B cell (primary cell): Measurements from ENCODE around the gene KRT4. TPM values are rescaled to one million over a fixed set of nuclear protein-coding genes. Genes with fewer than 3 reads are reported as not detected.

ENCODE experiments used
- ATAC-seq: fragments of 200-7000 bp; cut with Tn5 transposase; one replicate; pipeline ENCODE4 v1.10.0; 2021; ENCODE audit warnings: low read depth, mild to moderate bottlenecking, moderate number of reproducible peaks, moderate library complexity
- CTCF ChIA-PET: fragments of 350-600 bp; sonication (Branson Sonifier 250); formaldehyde crosslinking; loops from one replicate; lab custom pipeline; 2021; ENCODE audit warnings: antibody characterized with exemption, inconsistent platforms; lab: Charles Lee
- POLR2A ChIA-PET: fragments of 350-600 bp; sonication (Branson Sonifier 250); formaldehyde crosslinking; loops from one replicate; lab custom pipeline; 2021; ENCODE audit warnings: antibody characterized with exemption; lab: Charles Lee
- DNase-seq: peaks from one replicate; pipeline ENCODE4 v3.0.0; 2013
- H2AFZ ChIP-seq: 2 replicates; pipeline ENCODE4 v1.6.1; 2012; ENCODE audit warnings: mild to moderate bottlenecking, low read depth, low read length; ENCODE audit not compliant: insufficient read depth, poor library complexity, severe bottlenecking
- H3K27ac ChIP-seq, 2 donors: 1 replicate in 1 of 2; 2 replicates in 1 of 2; pipeline ENCODE4 v1.5.1; 2012 to 2013; ENCODE audit warnings: low read length in 2 of 2, mild to moderate bottlenecking in 2 of 2, moderate library complexity in 1 of 2
- H3K27me3 ChIP-seq, 4 experiments: fragments of 200-600 bp in 1 of 4; sonication (generic) in 1 of 4; replicated peaks in 1 of 4; 1 replicate in 2 of 4; 2 replicates in 2 of 4; pipeline versions ENCODE4 v1.6.1 to v1.7.0; 2013 to 2016; ENCODE audit warnings: low read length in 3 of 4, mild to moderate bottlenecking in 2 of 4, mixed read lengths in 1 of 4, moderate library complexity in 1 of 4; ENCODE audit not compliant: insufficient read depth in 4 of 4, control insufficient read depth in 3 of 4; ENCODE audit errors: control extremely low read depth in 1 of 4
- H3K36me3 ChIP-seq, 2 experiments: replicated peaks in 1 of 2; 1 replicate in 1 of 2; 2 replicates in 1 of 2; pipeline versions ENCODE4 v1.6.1 to v1.7.1; 2013; ENCODE audit warnings: low read length in 1 of 2; ENCODE audit not compliant: insufficient read depth in 2 of 2, control insufficient read depth in 1 of 2; ENCODE audit errors: control extremely low read depth in 1 of 2, extremely low read depth in 1 of 2
- H3K4me1 ChIP-seq, 2 donors: fragments of 200-600 bp in 1 of 2; sonication (generic) in 1 of 2; 1 replicate in 1 of 2; 2 replicates in 1 of 2; pipeline versions ENCODE4 v1.5.1 to v1.6.1; 2013 to 2017; ENCODE audit warnings: low read length in 2 of 2; ENCODE audit not compliant: control insufficient read depth in 2 of 2, insufficient read depth in 2 of 2
- H3K4me2 ChIP-seq: replicated peaks from 2 replicates; pipeline ENCODE3; 2012; ENCODE audit warnings: mild to moderate bottlenecking, low read depth, low read length; ENCODE audit not compliant: poor library complexity, severe bottlenecking
- H3K4me3 ChIP-seq, 5 experiments: fragments of 200-600 bp in 1 of 5; sonication (generic) in 1 of 5; 1 replicate in 3 of 5; 2 replicates in 2 of 5; pipeline versions ENCODE4 v1.5.1 to v1.7.0; 2011 to 2016; ENCODE audit warnings: low read length in 4 of 5, mild to moderate bottlenecking in 4 of 5, low read depth in 2 of 5, control low read depth in 1 of 5, moderate library complexity in 1 of 5; ENCODE audit not compliant: insufficient read depth in 1 of 5; ENCODE audit errors: control extremely low read depth in 1 of 5, extremely low read depth in 1 of 5
- H3K79me2 ChIP-seq: fragments of 200-600 bp; sonication (generic); one replicate; pipeline ENCODE4 v1.6.0; 2016; ENCODE audit warnings: low read length; ENCODE audit not compliant: control insufficient read depth, insufficient read depth
- H3K9ac ChIP-seq: fragments of 200-600 bp; sonication (generic); 2 replicates; pipeline ENCODE4 v1.6.1; 2017; ENCODE audit warnings: mild to moderate bottlenecking, low read length, moderate library complexity
- H3K9me3 ChIP-seq, 3 donors: one replicate each; pipeline versions ENCODE4 v1.6.1 to v1.7.1; 2013; ENCODE audit warnings: low read length in 2 of 3; ENCODE audit not compliant: control insufficient read depth in 2 of 3, insufficient read depth in 1 of 3; ENCODE audit errors: control extremely low read depth in 1 of 3
- H4K20me1 ChIP-seq: 2 replicates; pipeline ENCODE4 v1.6.0; 2012; ENCODE audit warnings: mild to moderate bottlenecking, low read length; ENCODE audit not compliant: insufficient read depth, control insufficient read depth, poor library complexity, severe bottlenecking
- H3K27ac Mint-ChIP-seq: one replicate; pipeline ENCODE4 v1.8.0; 2021; ENCODE audit warnings: mixed read lengths
- H3K27me3 Mint-ChIP-seq: one replicate; pipeline ENCODE4 v1.8.0; 2021; ENCODE audit warnings: mixed read lengths
- H3K4me1 Mint-ChIP-seq: one replicate; pipeline ENCODE4 v1.8.0; 2021; ENCODE audit warnings: mixed read lengths
- H3K4me3 Mint-ChIP-seq: one replicate; pipeline ENCODE4 v1.8.0; 2021; ENCODE audit warnings: mixed read lengths
- H3K9me3 Mint-ChIP-seq: one replicate; pipeline ENCODE4 v1.8.0; 2022; ENCODE audit warnings: mixed read lengths; ENCODE audit not compliant: insufficient read depth
- CTCF ChIP-seq: fragments of 200-600 bp; IDR thresholded peaks from one replicate; pipeline ENCODE4 v1.8.0; 2022; ENCODE audit warnings: antibody characterized with exemption, mild to moderate bottlenecking
- EZH2 ChIP-seq: IDR thresholded peaks from 2 replicates; pipeline ENCODE4 v1.6.1; 2012; ENCODE audit warnings: borderline replicate concordance, low read depth, mild to moderate bottlenecking, moderate library complexity, low read length; ENCODE audit not compliant: insufficient read depth, poor library complexity, severe bottlenecking
- WGBS: methylation state at CpG from one replicate; pipeline ENCODE4 v1.1.5; 2013; ENCODE audit warnings: missing lambda C conversion rate; ENCODE audit not compliant: insufficient coverage; 5-methylcytosine and 5-hydroxymethylcytosine counted together
- intact Hi-C: fragments of 100-400 bp; cut with micrococcal nuclease; formaldehyde crosslinking; loops from one replicate; pipeline ENCODE4 v1.10.0; 2022
- polyA plus RNA-seq: library from polyadenylated mRNA; depleted of rRNA; stranded (reverse); fragments of >200 nt; gene quantifications from 2 replicates; pipeline ENCODE4 v1.2.3, GENCODE V29; 2012
- total RNA-seq, 2 donors: library from RNA; stranded (reverse); fragments of 120-200 nt in 1 of 2; gene quantifications; 1 replicate in 1 of 2; 2 replicates in 1 of 2; pipeline versions ENCODE4 v1.2.3 to v1.2.4, GENCODE V29; 2013 to 2022

KRT4 gene
- total and polyA plus RNA-seq, 2 donors (not counting 1 experiment from before 2014, with no cell fraction given), result not detected

GRCh38 chr12:52849511-52849910, 35.6 kb upstream of the KRT4 start:
- DNase-seq (no peak), ATAC-seq (no peak)
- Mint-ChIP-seq H3K4me1 (peaks cover 6% of the 10 kb centered on the region), H3K4me3 (no peak overlapping the region), H3K9me3 (no peaks in the 10 kb centered on the region), H3K27me3 (peaks cover 19% of the 10 kb centered on the region), H3K27ac (no peak overlapping the region)
- H3K4me1 ChIP-seq, result peaks cover 0 to 7% of the 10 kb centered on the region in 2 donors
- no peaks in the 10 kb centered on the region for H3K27me3 ChIP-seq
- H3K4me3 ChIP-seq, result no peak overlapping the region
- no peaks in the 10 kb centered on the region for H3K9me3 ChIP-seq
- ChIA-PET POLR2A (no interaction called here), CTCF (no interaction called here)
- no peaks in the 10 kb centered on the region for H3K79me2 ChIP-seq
- no peak overlapping the region for H3K4me2 ChIP-seq
- no peak overlapping the region for H3K27ac ChIP-seq
- no peaks in the 10 kb centered on the region for H4K20me1 ChIP-seq
- WGBS, result 90% methylated on average over 4 of the region's 6 CpGs
- H3K36me3 ChIP-seq, result no peaks in the 10 kb centered on the region
- H2AFZ ChIP-seq, result no peak overlapping the region
- TF ChIP-seq EZH2, result no peak
- TF ChIP-seq CTCF, result no peak
- H3K9ac ChIP-seq, result no peak overlapping the region
- intact Hi-C loops, result no loop called here

GRCh38 chr12:52848661-52849255, 34.8 kb upstream of the KRT4 start, which contains the start of gene KRT78:
TSS of gene KRT78 (minus strand) at chr12:52848994. CDS start at chr12:52848930, 64 bp downstream.
- Histone ChIP-seq H3K9ac (no peak within 1 kb of the TSS), H3K36me3 (no peaks in the 10 kb centered on the region), H3K4me2 (no peak within 1 kb of the TSS), H3K4me3 (no peak within 1 kb of the TSS), H3K9me3 (no peaks in the 10 kb centered on the region), H4K20me1 (no peaks in the 10 kb centered on the region), H3K27me3 (no peaks in the 10 kb centered on the region), H2AFZ (no peak within 1 kb of the TSS), H3K79me2 (no peaks in the 10 kb centered on the region), H3K4me1 (peaks cover 0 to 7% of the 10 kb centered on the region in 2 donors), H3K27ac (no peak within 1 kb of the TSS)
- POLR2A ChIA-PET, result no interaction called here
- CTCF ChIA-PET, result no interaction called here
- H3K27me3 Mint-ChIP-seq, result peaks cover 19% of the 10 kb centered on the region
- WGBS, result 89% methylated on average over 16 of the region's 16 CpGs
- no peaks in the 10 kb centered on the region for H3K9me3 Mint-ChIP-seq
- ATAC-seq (no peak), DNase-seq (no peak)
- no peak within 1 kb of the TSS for H3K4me3 Mint-ChIP-seq
- intact Hi-C loops, result no loop called here
- TF ChIP-seq CTCF (no peak), EZH2 (no peak)
- H3K27ac Mint-ChIP-seq, result no peak within 1 kb of the TSS
- peaks cover 6% of the 10 kb centered on the region for H3K4me1 Mint-ChIP-seq
